Endothelial cell (in vitro differentiated cells): ENCODE measurements around the gene BTBD6. TPM values are rescaled to one million over a fixed set of nuclear protein-coding genes. Genes with fewer than 3 reads are reported as not detected.
"Not testable (repeated sequence)": the region's sequence is repeated elsewhere in the genome, so short reads cannot be mapped to it uniquely, and the experiment has no call there.

Experiments
- DNase-seq: peaks from one replicate; pipeline ENCODE4 v3.0.0; 2021; ENCODE audit warnings: low spot score
- H3K27ac Mint-ChIP-seq: one replicate; pipeline ENCODE4 v1.8.0; 2021; ENCODE audit warnings: mixed read lengths, inconsistent platforms; ENCODE audit not compliant: unreplicated experiment
- H3K27me3 Mint-ChIP-seq: one replicate; pipeline ENCODE4 v1.8.0; 2021; ENCODE audit warnings: mild to moderate bottlenecking, moderate library complexity, mixed read lengths, inconsistent platforms; ENCODE audit not compliant: unreplicated experiment
- H3K36me3 Mint-ChIP-seq: one replicate; pipeline ENCODE4 v1.8.0; 2021; ENCODE audit warnings: mild to moderate bottlenecking, low read depth, mixed read lengths, inconsistent platforms; ENCODE audit not compliant: unreplicated experiment
- H3K4me1 Mint-ChIP-seq: one replicate; pipeline ENCODE4 v1.8.0; 2021; ENCODE audit warnings: mild to moderate bottlenecking, mixed read lengths, inconsistent platforms; ENCODE audit not compliant: unreplicated experiment
- H3K4me3 Mint-ChIP-seq: one replicate; pipeline ENCODE4 v1.8.0; 2021; ENCODE audit warnings: mild to moderate bottlenecking, mixed read lengths, inconsistent platforms; ENCODE audit not compliant: unreplicated experiment
- H3K9me3 Mint-ChIP-seq: one replicate; pipeline ENCODE4 v1.8.0; 2021; ENCODE audit warnings: mixed read lengths, inconsistent platforms; ENCODE audit not compliant: unreplicated experiment
- CTCF ChIP-seq: fragments of 200-600 bp; sonication (generic); IDR thresholded peaks from one replicate; pipeline ENCODE4 v1.5.0; 2021; ENCODE audit warnings: antibody characterized with exemption; ENCODE audit not compliant: unreplicated experiment
- total RNA-seq: library from RNA; stranded (reverse); fragmentation: NEBNext Ultra II Directional; extraction: Animal tissue kit (Norgen Biotek cat#: 25700); gene quantifications from one replicate; pipeline ENCODE4 v1.2.1, GENCODE V29; 2021; ENCODE audit not compliant: unreplicated experiment

BTBD6 gene
- total RNA-seq, 1 donor from 2014 or later: 45.1 TPM

- no peak overlapping the region for H3K27ac Mint-ChIP-seq
Observed at GRCh38 chr14:105287249-105288102, 39.1 kb downstream of the BTBD6 start.

GRCh38 chr14:105288936-105289335 lies 40.6 kb downstream of the BTBD6 start:
- Mint-ChIP-seq H3K36me3 (peaks cover 10% of the 10 kb centered on the region), H3K4me1 (peaks cover 22% of the 10 kb centered on the region)
- H3K27ac Mint-ChIP-seq, H3K9me3 Mint-ChIP-seq, H3K4me3 Mint-ChIP-seq, H3K27me3 Mint-ChIP-seq, DNase-seq: not testable (repeated sequence)

More at GRCh38 chr14:105287249-105288102, 39.1 kb downstream of the BTBD6 start:
- no peaks in the 10 kb centered on the region for H3K9me3 Mint-ChIP-seq
- no peak overlapping the region for H3K4me3 Mint-ChIP-seq
- peaks cover 5% of the 10 kb centered on the region for H3K27me3 Mint-ChIP-seq
- no peak for DNase-seq
- H3K4me1 Mint-ChIP-seq: peaks cover 24% of the 10 kb centered on the region
- no peak for TF ChIP-seq CTCF
- H3K36me3 Mint-ChIP-seq: peaks cover 10% of the 10 kb centered on the region

- TF ChIP-seq CTCF: no peak
- no peak overlapping the region for H3K4me3 Mint-ChIP-seq
- no peak for DNase-seq
- peaks cover 1% of the 10 kb centered on the region for H3K36me3 Mint-ChIP-seq
- H3K27me3 Mint-ChIP-seq: peaks cover 5% of the 10 kb centered on the region
- no peaks in the 10 kb centered on the region for H3K9me3 Mint-ChIP-seq
- no peak overlapping the region for H3K27ac Mint-ChIP-seq
- peaks cover 14% of the 10 kb centered on the region for H3K4me1 Mint-ChIP-seq
Observed at GRCh38 chr14:105290621-105291346, 42.5 kb downstream of the BTBD6 start.

GRCh38 chr14:105292826-105293711 lies 44.7 kb downstream of the BTBD6 start:
- Mint-ChIP-seq H3K4me1 (peaks cover 14% of the 10 kb centered on the region), H3K36me3 (no peaks in the 10 kb centered on the region), H3K27me3 (peaks cover 5% of the 10 kb centered on the region), H3K27ac (peak overlapping the region; percentile 80), H3K9me3 (no peaks in the 10 kb centered on the region), H3K4me3 (no peak overlapping the region)
- DNase-seq: no peak
- no peak for TF ChIP-seq CTCF

- peak overlapping the region; percentile 32 for H3K27ac Mint-ChIP-seq
- no peaks in the 10 kb centered on the region for H3K9me3 Mint-ChIP-seq
- TF ChIP-seq CTCF: no peak
- peaks cover 14% of the 10 kb centered on the region for H3K4me1 Mint-ChIP-seq
- no peaks in the 10 kb centered on the region for H3K36me3 Mint-ChIP-seq
- no peak for DNase-seq
- H3K4me3 Mint-ChIP-seq: peak overlapping the region; percentile 3
- peaks cover 5% of the 10 kb centered on the region for H3K27me3 Mint-ChIP-seq
Observed at GRCh38 chr14:105294142-105294597, 45.8 kb downstream of the BTBD6 start.

GRCh38 chr14:105297311-105297710 lies 49.0 kb downstream of the BTBD6 start:
- not testable (repeated sequence) for H3K9me3 Mint-ChIP-seq, H3K4me3 Mint-ChIP-seq, DNase-seq, H3K36me3 Mint-ChIP-seq, H3K27ac Mint-ChIP-seq, H3K27me3 Mint-ChIP-seq
- H3K4me1 Mint-ChIP-seq: peaks cover 20% of the 10 kb centered on the region
